IMR-90 (cell line): Measurements from ENCODE around the gene WDR54. TPM values are rescaled to one million over a fixed set of nuclear protein-coding genes. Genes with fewer than 3 reads are reported as not detected.

ENCODE experiments used
- ATAC-seq: fragments of 200-7000 bp; cut with Tn5 transposase; 2 replicates; pipeline ENCODE4 v1.9.1; 2020; ENCODE audit warnings: low read depth, mild to moderate bottlenecking, moderate library complexity
- BruUV-seq: library from RNA; stranded (reverse); fragments of 400-500 nt; replicated peaks from 2 replicates; lab custom pipeline; 2021; lab: Mats Ljungman, UMichigan
- CTCF ChIA-PET: fragments of 300-600 bp; formaldehyde crosslinking; extraction: SDS; loops from one replicate; lab custom pipeline; 2021; ENCODE audit warnings: antibody characterized with exemption; lab: Yijun Ruan, JAX
- POLR2A ChIA-PET: fragments of 300-600 bp; sonication (Branson Sonifier 250); formaldehyde crosslinking; loops from one replicate; lab custom pipeline; 2022; ENCODE audit warnings: antibody characterized with exemption; ENCODE audit not compliant: unreplicated experiment; lab: Charles Lee
- DNase-seq: peaks from one replicate; pipeline ENCODE4 v3.0.0; 2013
- H2AFZ ChIP-seq: replicated peaks from 2 replicates; pipeline ENCODE3; 2013; ENCODE audit warnings: low read length, mild to moderate bottlenecking; ENCODE audit not compliant: poor library complexity
- H2AK5ac ChIP-seq: 2 replicates; pipeline ENCODE4 v1.6.1; 2013; ENCODE audit warnings: low read depth, low read length, inconsistent platforms
- H2AK9ac ChIP-seq: replicated peaks from 2 replicates; pipeline ENCODE3; 2013; ENCODE audit warnings: mild to moderate bottlenecking, low read depth, low read length, moderate library complexity; ENCODE audit not compliant: poor library complexity
- H2BK120ac ChIP-seq: 2 replicates; pipeline ENCODE4 v1.6.1; 2013; ENCODE audit warnings: low read depth, low read length, inconsistent platforms
- H2BK15ac ChIP-seq: 3 replicates; pipeline ENCODE4 v1.6.1; 2013; ENCODE audit warnings: low read depth, low read length, inconsistent platforms
- H2BK20ac ChIP-seq: 2 replicates; pipeline ENCODE4 v1.6.1; 2013; ENCODE audit warnings: low read depth, mild to moderate bottlenecking, inconsistent platforms, low read length, moderate library complexity
- H2BK5ac ChIP-seq: 2 replicates; pipeline ENCODE4 v1.6.1; 2013; ENCODE audit warnings: mild to moderate bottlenecking, low read depth, low read length, inconsistent platforms; ENCODE audit not compliant: poor library complexity, severe bottlenecking
- H3K14ac ChIP-seq: replicated peaks from 2 replicates; pipeline ENCODE4 v1.6.1; 2013; ENCODE audit warnings: low read depth, low read length, inconsistent platforms
- H3K18ac ChIP-seq: 2 replicates; pipeline ENCODE4 v1.6.1; 2013; ENCODE audit warnings: low read depth, low read length, control low read depth
- H3K23ac ChIP-seq: 2 replicates; pipeline ENCODE4 v1.6.1; 2013; ENCODE audit warnings: low read depth, low read length, inconsistent platforms
- H3K27ac ChIP-seq: 2 replicates; pipeline ENCODE4 v1.5.1; 2013; ENCODE audit warnings: mild to moderate bottlenecking, control low read depth, low read length; ENCODE audit not compliant: insufficient read depth
- H3K27me3 ChIP-seq: 2 replicates; pipeline ENCODE4 v1.6.1; 2013; ENCODE audit warnings: low read length; ENCODE audit not compliant: control insufficient read depth, insufficient read depth
- H3K36me3 ChIP-seq: 2 replicates; pipeline ENCODE4 v1.6.1; 2013; ENCODE audit warnings: low read length, mixed read lengths; ENCODE audit not compliant: control insufficient read depth, insufficient read depth
- H3K4ac ChIP-seq: 2 replicates; pipeline ENCODE4 v1.6.1; 2013; ENCODE audit warnings: low read depth, low read length, inconsistent platforms
- H3K4me1 ChIP-seq: 2 replicates; pipeline ENCODE4 v1.6.1; 2013; ENCODE audit warnings: low read length, mixed read lengths; ENCODE audit not compliant: control insufficient read depth, insufficient read depth
- H3K4me2 ChIP-seq: 2 replicates; pipeline ENCODE4 v1.6.1; 2013; ENCODE audit warnings: low read depth, mild to moderate bottlenecking, control low read depth, low read length, moderate library complexity
- H3K4me3 ChIP-seq: 2 replicates; pipeline ENCODE4 v1.5.1; 2013; ENCODE audit warnings: low read depth, mild to moderate bottlenecking, control low read depth, low read length, moderate library complexity; ENCODE audit not compliant: insufficient read depth
- H3K56ac ChIP-seq: 2 replicates; pipeline ENCODE4 v1.6.1; 2013; ENCODE audit warnings: low read length, inconsistent platforms; ENCODE audit not compliant: insufficient read depth; ENCODE audit errors: extremely low read depth
- H3K79me1 ChIP-seq, 2 experiments: 2 replicates each; pipeline ENCODE4 v1.6.1; 2013; ENCODE audit warnings: low read length in 2 of 2, inconsistent platforms in 1 of 2, low read depth in 1 of 2
- H3K9ac ChIP-seq: 2 replicates; pipeline ENCODE4 v1.6.1; 2013; ENCODE audit warnings: low read depth, low read length, control low read depth
- H3K9me1 ChIP-seq: 2 replicates; pipeline ENCODE4 v1.6.1; 2013; ENCODE audit warnings: low read length, inconsistent platforms; ENCODE audit not compliant: insufficient read depth
- H3K9me3 ChIP-seq: 2 replicates; pipeline ENCODE4 v1.6.1; 2013; ENCODE audit warnings: low read length; ENCODE audit not compliant: control insufficient read depth, insufficient read depth
- H4K20me1 ChIP-seq: 2 replicates; pipeline ENCODE4 v1.6.1; 2013; ENCODE audit warnings: low read length, inconsistent platforms; ENCODE audit not compliant: insufficient read depth
- H4K5ac ChIP-seq: 2 replicates; pipeline ENCODE4 v1.6.1; 2013; ENCODE audit warnings: mild to moderate bottlenecking, low read depth, low read length, control low read depth
- H4K8ac ChIP-seq, 2 experiments: 2 replicates each; pipeline ENCODE4 v1.6.1; 2013; ENCODE audit warnings: low read depth in 2 of 2, low read length in 2 of 2, control low read depth in 1 of 2, inconsistent platforms in 1 of 2
- H4K91ac ChIP-seq: 2 replicates; pipeline ENCODE4 v1.6.1; 2013; ENCODE audit warnings: low read depth, low read length, inconsistent platforms; ENCODE audit not compliant: insufficient read depth
- BHLHE40 ChIP-seq: fragments of 150-350 bp; IDR thresholded peaks from 2 replicates; pipeline ENCODE4 v1.6.1; 2016; ENCODE audit warnings: mild to moderate bottlenecking, low read depth, low read length
- CHD1 ChIP-seq: IDR thresholded peaks from 2 replicates; pipeline ENCODE4 v1.6.1; 2012; ENCODE audit warnings: low read depth, low read length, improper control_type of control experiment
- MAZ ChIP-seq: IDR thresholded peaks from 2 replicates; pipeline ENCODE4 v1.6.1; 2012; ENCODE audit warnings: low read depth, mild to moderate bottlenecking, low read length, improper control_type of control experiment, moderate library complexity, borderline replicate concordance
- MXI1 ChIP-seq: IDR thresholded peaks from 2 replicates; pipeline ENCODE4 v1.6.1; 2012; ENCODE audit warnings: low read depth, mild to moderate bottlenecking, low read length, moderate library complexity, borderline replicate concordance
- POLR2A ChIP-seq: IDR thresholded peaks from 2 replicates; pipeline ENCODE4 v1.6.1; 2012; ENCODE audit warnings: mild to moderate bottlenecking, low read depth, low read length
- RCOR1 ChIP-seq: IDR thresholded peaks from 2 replicates; pipeline ENCODE4 v1.6.1; 2012; ENCODE audit warnings: mild to moderate bottlenecking, low read length, improper control_type of control experiment; ENCODE audit not compliant: insufficient replicate concordance
- SMC3 ChIP-seq: fragments of 150-350 bp; IDR thresholded peaks from 2 replicates; pipeline ENCODE4 v1.6.1; 2016; ENCODE audit warnings: low read depth, mild to moderate bottlenecking, antibody characterized with exemption, low read length, moderate library complexity
- WGBS, 2 experiments: methylation state at CpG; one replicate each; pipeline versions ENCODE4 v1.1.5 to v1.1.7; 2013; ENCODE audit warnings: missing lambda C conversion rate in 2 of 2; ENCODE audit not compliant: insufficient read length in 1 of 2; ENCODE audit errors: extremely low coverage in 2 of 2; 5-methylcytosine and 5-hydroxymethylcytosine counted together
- dilution Hi-C: fragments of 300-500 bp; cut with HindIII; formaldehyde crosslinking; loops from one replicate; pipeline ENCODE4 v1.14.3; 2018; ENCODE audit warnings: low sequenced_read_pairs; ENCODE audit not compliant: unreplicated experiment
- in situ Hi-C: fragments of 300-500 bp; cut with MboI; formaldehyde crosslinking; loops from 3 replicates; pipeline ENCODE4 v1.14.3; 2019; ENCODE audit warnings: low sequenced_read_pairs, inconsistent platforms, mixed read lengths
- intact Hi-C: fragments of 100-400 bp; cut with micrococcal nuclease; formaldehyde crosslinking; loops from 2 replicates; pipeline ENCODE4 v1.10.0; 2022
- polyA plus RNA-seq, 3 experiments: library from polyadenylated mRNA; depleted of rRNA; stranded (reverse); fragments of >200 nt; gene quantifications; 2 replicates each; pipeline ENCODE4 v1.2.3, GENCODE V29; 2012; ENCODE audit warnings: low replicate concordance in 1 of 3
- total RNA-seq: library from RNA; depleted of rRNA; stranded (reverse); fragments of >200 nt; gene quantifications from 2 replicates; pipeline ENCODE4 v1.2.3, GENCODE V29; 2012
- TF ChIP-seq, protein P1 (sequence below): fragments of 150-350 bp; IDR thresholded peaks from 2 replicates; pipeline ENCODE4 v1.6.1; 2016; ENCODE audit warnings: low read depth, mild to moderate bottlenecking, low read length, moderate library complexity, borderline replicate concordance
- TF ChIP-seq, protein P2 (sequence below): conservative IDR thresholded peaks from 2 replicates; pipeline ENCODE4 v1.5.1; 2012; ENCODE audit warnings: mild to moderate bottlenecking, low read depth, low read length, improper control_type of control experiment

Gene WDR54
- total and polyA plus RNA-seq, 2 of the 4 experiments (the other 2 are of a cell fraction): 47.9 to 57.2 TPM

DNA sequence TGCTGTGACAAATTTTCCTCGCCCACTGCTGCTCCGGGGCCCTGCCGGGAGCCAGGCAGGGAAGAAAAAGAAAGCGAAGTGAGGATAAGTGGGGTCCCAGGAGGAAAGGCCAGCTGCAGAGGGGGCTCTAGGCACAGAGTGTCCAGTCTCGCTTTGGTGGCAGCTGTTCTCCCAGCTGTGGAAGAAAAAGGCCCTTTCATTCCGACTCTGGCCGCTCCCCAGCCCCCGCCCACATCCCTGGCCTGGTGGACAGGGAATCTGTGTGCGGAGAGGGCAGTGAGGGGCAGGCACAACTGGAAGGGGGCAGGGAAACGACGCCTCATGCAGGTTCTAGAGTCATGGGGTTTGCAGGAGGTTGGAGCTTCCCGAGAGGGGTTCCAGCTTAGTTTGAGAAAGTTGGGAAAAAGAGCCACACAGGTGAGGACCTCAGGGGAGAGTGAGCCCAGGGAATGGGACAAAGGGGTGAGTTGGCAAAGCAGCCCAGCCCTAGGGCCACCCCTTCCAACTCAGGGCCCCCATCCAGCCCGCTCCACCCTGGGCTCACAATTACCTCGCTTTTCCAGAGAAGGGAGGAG, 18.4 kb downstream of the WDR54 start (continued):
- TF ChIP-seq, protein P1, sequence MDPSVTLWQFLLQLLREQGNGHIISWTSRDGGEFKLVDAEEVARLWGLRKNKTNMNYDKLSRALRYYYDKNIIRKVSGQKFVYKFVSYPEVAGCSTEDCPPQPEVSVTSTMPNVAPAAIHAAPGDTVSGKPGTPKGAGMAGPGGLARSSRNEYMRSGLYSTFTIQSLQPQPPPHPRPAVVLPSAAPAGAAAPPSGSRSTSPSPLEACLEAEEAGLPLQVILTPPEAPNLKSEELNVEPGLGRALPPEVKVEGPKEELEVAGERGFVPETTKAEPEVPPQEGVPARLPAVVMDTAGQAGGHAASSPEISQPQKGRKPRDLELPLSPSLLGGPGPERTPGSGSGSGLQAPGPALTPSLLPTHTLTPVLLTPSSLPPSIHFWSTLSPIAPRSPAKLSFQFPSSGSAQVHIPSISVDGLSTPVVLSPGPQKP: no peak

DNA sequence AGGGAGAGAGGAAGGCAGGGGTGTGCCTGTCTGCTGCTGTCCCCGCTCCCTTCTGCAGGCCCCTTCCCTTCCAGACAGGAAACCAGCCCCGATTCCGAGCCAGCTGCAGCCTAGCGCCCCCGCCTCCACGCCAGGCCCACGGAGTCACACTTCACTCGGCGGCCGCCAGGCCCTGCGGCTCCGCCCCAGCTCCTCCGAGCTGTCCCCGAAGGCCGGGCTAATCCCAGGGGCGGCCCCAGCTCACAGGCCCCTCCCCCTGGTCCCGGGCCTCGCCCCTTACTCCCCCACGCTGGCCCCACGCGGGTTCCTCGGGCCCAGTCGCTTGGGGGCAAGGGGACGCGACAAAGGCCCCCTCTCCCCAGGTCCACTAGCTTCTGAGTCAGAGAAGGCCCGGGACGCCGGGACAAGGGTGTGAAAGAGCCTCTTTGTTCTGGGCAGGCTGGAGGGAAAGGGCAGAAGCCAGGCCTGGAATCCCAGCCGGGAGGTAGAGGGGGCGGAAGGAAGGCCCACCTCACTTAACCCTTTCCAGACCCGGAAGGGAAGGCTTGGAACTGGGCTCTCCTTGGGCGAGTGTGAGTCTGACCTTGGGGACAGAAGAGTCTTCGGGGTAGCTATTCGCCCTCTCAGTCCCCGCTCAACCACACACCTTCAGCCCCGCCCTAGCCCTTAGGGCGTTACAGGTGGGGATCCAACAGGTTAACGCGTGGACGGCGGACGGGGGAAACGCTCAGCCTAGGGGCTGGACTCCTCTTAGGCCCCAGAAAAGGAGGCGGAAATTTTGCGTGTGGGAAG, 19.0 kb downstream of the WDR54 start:
- intact Hi-C loops: loop anchor here (1.0 kb wide), 1 partner anchor 14 kb away; no protein-coding TSS in a partner anchor
- Histone ChIP-seq H3K9me1 (peaks cover 21% of the 10 kb centered on the region), H3K27ac (peak overlapping the region; percentile 70), H3K27me3 (peaks cover 4% of the 10 kb centered on the region; the same call in 1 of the 2 replicates), H4K8ac (peak overlapping the region; percentile 87 to 98), H3K14ac (peak overlapping the region; percentile 93), H3K18ac (peak overlapping the region; percentile 29), H2AK9ac (peak overlapping the region; percentile 99), H3K23ac (peak overlapping the region; percentile 91), H3K79me1 (peaks cover 18 to 41% of the 10 kb centered on the region in 2 experiments), H3K36me3 (no peaks in the 10 kb centered on the region; the same call in 1 of the 2 replicates), H4K20me1 (0 out of 2 replicates have a peak, but pooled peaks cover 3% of the 10 kb centered on the region), H3K9me3 (no peaks in the 10 kb centered on the region), H3K9ac (peak overlapping the region; percentile 83), H2BK5ac (peak overlapping the region; percentile 59), H3K4me1 (peaks cover 23% of the 10 kb centered on the region), H2BK15ac (peak overlapping the region; percentile 70; the same call in 1 of the 3 replicates), H2BK20ac (no peak overlapping the region), H3K4ac (peak overlapping the region; percentile 95), H2BK120ac (peak overlapping the region; percentile 77), H3K4me2 (peak overlapping the region; percentile 89), H3K4me3 (peak overlapping the region; percentile 48), H2AFZ (peak overlapping the region; percentile 94), H4K91ac (peak overlapping the region; percentile 93), H2AK5ac (peak overlapping the region; percentile 95), H3K56ac (peak overlapping the region; percentile 67), H4K5ac (peak overlapping the region; percentile 86)
- POLR2A ChIA-PET: interaction anchor here (0.9 kb wide), 1 partner anchor 14 kb away, joined by 4 read pairs; the partner anchor contains the start of gene INO80B
- CTCF ChIA-PET: no interaction called here
- BruUV-seq: no TSS peak
- dilution Hi-C loops: no loop called here
- in situ Hi-C loops: no loop called here
- DNase-seq (peak; percentile 81), ATAC-seq (peak; percentile 98)
- TF ChIP-seq BHLHE40: 0 out of 2 replicates have a peak, but pooled peaks have one; percentile 22
- TF ChIP-seq RCOR1: no peak
- TF ChIP-seq, protein P2, sequence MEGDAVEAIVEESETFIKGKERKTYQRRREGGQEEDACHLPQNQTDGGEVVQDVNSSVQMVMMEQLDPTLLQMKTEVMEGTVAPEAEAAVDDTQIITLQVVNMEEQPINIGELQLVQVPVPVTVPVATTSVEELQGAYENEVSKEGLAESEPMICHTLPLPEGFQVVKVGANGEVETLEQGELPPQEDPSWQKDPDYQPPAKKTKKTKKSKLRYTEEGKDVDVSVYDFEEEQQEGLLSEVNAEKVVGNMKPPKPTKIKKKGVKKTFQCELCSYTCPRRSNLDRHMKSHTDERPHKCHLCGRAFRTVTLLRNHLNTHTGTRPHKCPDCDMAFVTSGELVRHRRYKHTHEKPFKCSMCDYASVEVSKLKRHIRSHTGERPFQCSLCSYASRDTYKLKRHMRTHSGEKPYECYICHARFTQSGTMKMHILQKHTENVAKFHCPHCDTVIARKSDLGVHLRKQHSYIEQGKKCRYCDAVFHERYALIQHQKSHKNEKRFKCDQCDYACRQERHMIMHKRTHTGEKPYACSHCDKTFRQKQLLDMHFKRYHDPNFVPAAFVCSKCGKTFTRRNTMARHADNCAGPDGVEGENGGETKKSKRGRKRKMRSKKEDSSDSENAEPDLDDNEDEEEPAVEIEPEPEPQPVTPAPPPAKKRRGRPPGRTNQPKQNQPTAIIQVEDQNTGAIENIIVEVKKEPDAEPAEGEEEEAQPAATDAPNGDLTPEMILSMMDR: 0 out of 2 replicates have a peak, but pooled peaks have one; percentile 20
- TF ChIP-seq POLR2A: peak; percentile 42; the same call in 1 of the 2 replicates
- no peak for TF ChIP-seq CHD1
- peak; percentile 42; the same call in 1 of the 2 replicates for TF ChIP-seq MAZ
- peak; percentile 46; the same call in 1 of the 2 replicates for TF ChIP-seq MXI1
- no peak for TF ChIP-seq SMC3
- 5% methylated on average over 12 of the region's 45 CpGs; no CpG with 5 or more reads in 1 of the 2 experiments for WGBS, 2 experiments
